Measurements from ENCODE around the gene RNF213.

Gene RNF213

GRCh38 chr17:80228477-80228876 lies 32.2 kb upstream of the RNF213 start:
- Histone ChIP-seq H3K27me3 (ENCODE audit: control insufficient read depth, insufficient read depth, low read length) (no peaks in the 10 kb centered on the region), H3K36me3 (ENCODE audit: control insufficient read depth, insufficient read depth, low read length) (no peaks in the 10 kb centered on the region), H3K79me2 (peaks cover 2% of the 10 kb centered on the region), H3K27ac (no peak overlapping the region), H3K4me1 (no peaks in the 10 kb centered on the region), H3K9me3 (ENCODE audit: control insufficient read depth, low read length) (no peaks in the 10 kb centered on the region), H2AFZ (no peak overlapping the region), H3K9ac (no peak overlapping the region), H3K4me2 (ENCODE audit: low read length) (no peak overlapping the region), H3K4me3 (ENCODE audit: low read depth, low read length) (no peak overlapping the region)
- no peak for TF ChIP-seq CTCF (IDR thresholded peaks at IDR 0.05)

- Histone ChIP-seq H3K27ac (no peak overlapping the region), H3K4me2 (ENCODE audit: low read length) (no peak overlapping the region), H3K9ac (no peak overlapping the region), H3K79me2 (peaks cover 2% of the 10 kb centered on the region), H3K36me3 (ENCODE audit: control insufficient read depth, insufficient read depth, low read length) (no peaks in the 10 kb centered on the region), H2AFZ (no peak overlapping the region), H3K27me3 (ENCODE audit: control insufficient read depth, insufficient read depth, low read length) (no peaks in the 10 kb centered on the region), H3K4me3 (ENCODE audit: low read depth, low read length) (no peak overlapping the region), H3K4me1 (no peaks in the 10 kb centered on the region), H3K9me3 (ENCODE audit: control insufficient read depth, low read length) (no peaks in the 10 kb centered on the region)
- TF ChIP-seq CTCF (IDR thresholded peaks at IDR 0.05) = no peak
Measured at GRCh38 chr17:80229011-80229410, 31.6 kb upstream of the RNF213 start.

- Histone ChIP-seq H3K27ac (no peak overlapping the region), H3K4me3 (ENCODE audit: low read depth, low read length) (no peak overlapping the region), H3K9ac (no peak overlapping the region), H2AFZ (no peak overlapping the region), H3K4me1 (no peaks in the 10 kb centered on the region), H3K4me2 (ENCODE audit: low read length) (no peak overlapping the region), H3K36me3 (ENCODE audit: control insufficient read depth, insufficient read depth, low read length) (no peaks in the 10 kb centered on the region), H3K9me3 (ENCODE audit: control insufficient read depth, low read length) (no peaks in the 10 kb centered on the region), H3K27me3 (ENCODE audit: control insufficient read depth, insufficient read depth, low read length) (no peaks in the 10 kb centered on the region), H3K79me2 (no peaks in the 10 kb centered on the region)
- no peak for TF ChIP-seq CTCF (IDR thresholded peaks at IDR 0.05)
Measured at GRCh38 chr17:80232438-80232837, 28.2 kb upstream of the RNF213 start.

- H3K4me2 ChIP-seq (ENCODE audit: low read length) = no peak overlapping the region
- H3K27ac ChIP-seq = no peak overlapping the region
- no peak overlapping the region for H3K9ac ChIP-seq
- no peak overlapping the region for H2AFZ ChIP-seq
- H3K36me3 ChIP-seq (ENCODE audit: control insufficient read depth, insufficient read depth, low read length) = no peaks in the 10 kb centered on the region
- no peak overlapping the region for H3K4me3 ChIP-seq (ENCODE audit: low read depth, low read length)
- no peaks in the 10 kb centered on the region for H3K27me3 ChIP-seq (ENCODE audit: control insufficient read depth, insufficient read depth, low read length)
- TF ChIP-seq CTCF (IDR thresholded peaks at IDR 0.05) = no peak
- H3K79me2 ChIP-seq = no peaks in the 10 kb centered on the region
- no peaks in the 10 kb centered on the region for H3K9me3 ChIP-seq (ENCODE audit: control insufficient read depth, low read length)
- H3K4me1 ChIP-seq = no peaks in the 10 kb centered on the region
Measured at GRCh38 chr17:80233202-80233601, 27.4 kb upstream of the RNF213 start.

- Histone ChIP-seq H3K27me3 (ENCODE audit: control insufficient read depth, insufficient read depth, low read length) (no peaks in the 10 kb centered on the region), H3K9me3 (ENCODE audit: control insufficient read depth, low read length) (no peaks in the 10 kb centered on the region), H3K4me2 (ENCODE audit: low read length) (no peak overlapping the region), H2AFZ (no peak overlapping the region), H3K9ac (no peak overlapping the region), H3K36me3 (ENCODE audit: control insufficient read depth, insufficient read depth, low read length) (no peaks in the 10 kb centered on the region), H3K4me3 (ENCODE audit: low read depth, low read length) (no peak overlapping the region), H3K4me1 (no peaks in the 10 kb centered on the region), H3K27ac (no peak overlapping the region), H3K79me2 (peaks cover 3% of the 10 kb centered on the region)
- no peak for TF ChIP-seq CTCF (IDR thresholded peaks at IDR 0.05)
Measured at GRCh38 chr17:80236911-80237310, 23.7 kb upstream of the RNF213 start.
